ENCODE data around the gene USP13. TPM values are rescaled to one million over a fixed set of nuclear protein-coding genes. Genes with fewer than 3 reads are reported as not detected.

The USP13 gene
- total and polyA plus RNA-seq, 2 experiments from 2014 or later, result 9.6 to 22.7 TPM

GRCh38 chr3:179651687-179652446, 973 bp upstream of the USP13 start:
- peaks cover 33% of the 10 kb centered on the region for H3K79me2 ChIP-seq (replicated peaks; ENCODE audit: insufficient read depth)
- Mint-ChIP-seq H3K27ac (peak overlapping the region; percentile 89), H3K4me1 (peaks cover 22% of the 10 kb centered on the region), H3K9me3 (peaks cover 5% of the 10 kb centered on the region; the same call in 1 of the 3 replicates), H3K4me3 (peak overlapping the region; percentile 94), H3K27me3 (ENCODE audit: insufficient read depth, low read depth, poor library complexity) (peaks cover 16% of the 10 kb centered on the region), H3K36me3 (ENCODE audit: low read depth) (peaks cover 4% of the 10 kb centered on the region)
- H3K27me3 ChIP-seq (ENCODE audit: insufficient read depth), result peaks cover 13% of the 10 kb centered on the region
- ATAC-seq, result no peak
- no peak overlapping the region for H3K27ac ChIP-seq (ENCODE audit: low read depth)
- DNase-seq (ENCODE audit: low spot score), result no peak
- no peaks in the 10 kb centered on the region; the same call in 1 of the 2 replicates for H3F3A ChIP-seq (replicated peaks; ENCODE audit: low read depth)
- H3K4me2 ChIP-seq, result peak overlapping the region; percentile 64
- peaks cover 13% of the 10 kb centered on the region for H4K20me1 ChIP-seq (replicated peaks; ENCODE audit: insufficient read depth)
- H2AFZ ChIP-seq, result peak overlapping the region; percentile 83; the same call in 1 of the 2 replicates
- no peaks in the 10 kb centered on the region for H3K9me2 ChIP-seq (ENCODE audit: insufficient read depth)
- H3K4me1 ChIP-seq (ENCODE audit: insufficient read depth), result peaks cover 15% of the 10 kb centered on the region
- H3K36me3 ChIP-seq (ENCODE audit: insufficient read depth), result no peaks in the 10 kb centered on the region
- TF ChIP-seq REST (IDR thresholded peaks at IDR 0.05; ENCODE audit: unreplicated experiment) (no peak), EZH2 (IDR thresholded peaks at IDR 0.05; ENCODE audit: low read depth, unreplicated experiment) (no peak), CREB1 (CRISPR knock-in tag; IDR thresholded peaks at IDR 0.05; ENCODE audit: low read depth) (no peak), ZNF114 (CRISPR knock-in tag; IDR thresholded peaks at IDR 0.05) (no peak), POLR2AphosphoS5 (IDR thresholded peaks at IDR 0.05; ENCODE audit: low read depth) (no peak), JUNB (IDR thresholded peaks at IDR 0.05; ENCODE audit: unreplicated experiment) (no peak), ZNF331 (CRISPR knock-in tag; IDR thresholded peaks at IDR 0.05; ENCODE audit: low read depth) (no peak), CTCF (conservative IDR thresholded peaks at IDR 0.05; ENCODE audit: low read depth in 2 of 2) (no peak), NANOG (IDR thresholded peaks at IDR 0.05; ENCODE audit: borderline replicate concordance) (no peak), STAT1 (IDR thresholded peaks at IDR 0.05; ENCODE audit: unreplicated experiment) (no peak), EZH2phosphoT487 (IDR thresholded peaks at IDR 0.05; ENCODE audit: unreplicated experiment) (no peak)
- TF ChIP-seq, protein P1, sequence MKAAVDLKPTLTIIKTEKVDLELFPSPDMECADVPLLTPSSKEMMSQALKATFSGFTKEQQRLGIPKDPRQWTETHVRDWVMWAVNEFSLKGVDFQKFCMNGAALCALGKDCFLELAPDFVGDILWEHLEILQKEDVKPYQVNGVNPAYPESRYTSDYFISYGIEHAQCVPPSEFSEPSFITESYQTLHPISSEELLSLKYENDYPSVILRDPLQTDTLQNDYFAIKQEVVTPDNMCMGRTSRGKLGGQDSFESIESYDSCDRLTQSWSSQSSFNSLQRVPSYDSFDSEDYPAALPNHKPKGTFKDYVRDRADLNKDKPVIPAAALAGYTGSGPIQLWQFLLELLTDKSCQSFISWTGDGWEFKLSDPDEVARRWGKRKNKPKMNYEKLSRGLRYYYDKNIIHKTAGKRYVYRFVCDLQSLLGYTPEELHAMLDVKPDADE (IDR thresholded peaks at IDR 0.05), result no peak
- TF ChIP-seq, protein P2, sequence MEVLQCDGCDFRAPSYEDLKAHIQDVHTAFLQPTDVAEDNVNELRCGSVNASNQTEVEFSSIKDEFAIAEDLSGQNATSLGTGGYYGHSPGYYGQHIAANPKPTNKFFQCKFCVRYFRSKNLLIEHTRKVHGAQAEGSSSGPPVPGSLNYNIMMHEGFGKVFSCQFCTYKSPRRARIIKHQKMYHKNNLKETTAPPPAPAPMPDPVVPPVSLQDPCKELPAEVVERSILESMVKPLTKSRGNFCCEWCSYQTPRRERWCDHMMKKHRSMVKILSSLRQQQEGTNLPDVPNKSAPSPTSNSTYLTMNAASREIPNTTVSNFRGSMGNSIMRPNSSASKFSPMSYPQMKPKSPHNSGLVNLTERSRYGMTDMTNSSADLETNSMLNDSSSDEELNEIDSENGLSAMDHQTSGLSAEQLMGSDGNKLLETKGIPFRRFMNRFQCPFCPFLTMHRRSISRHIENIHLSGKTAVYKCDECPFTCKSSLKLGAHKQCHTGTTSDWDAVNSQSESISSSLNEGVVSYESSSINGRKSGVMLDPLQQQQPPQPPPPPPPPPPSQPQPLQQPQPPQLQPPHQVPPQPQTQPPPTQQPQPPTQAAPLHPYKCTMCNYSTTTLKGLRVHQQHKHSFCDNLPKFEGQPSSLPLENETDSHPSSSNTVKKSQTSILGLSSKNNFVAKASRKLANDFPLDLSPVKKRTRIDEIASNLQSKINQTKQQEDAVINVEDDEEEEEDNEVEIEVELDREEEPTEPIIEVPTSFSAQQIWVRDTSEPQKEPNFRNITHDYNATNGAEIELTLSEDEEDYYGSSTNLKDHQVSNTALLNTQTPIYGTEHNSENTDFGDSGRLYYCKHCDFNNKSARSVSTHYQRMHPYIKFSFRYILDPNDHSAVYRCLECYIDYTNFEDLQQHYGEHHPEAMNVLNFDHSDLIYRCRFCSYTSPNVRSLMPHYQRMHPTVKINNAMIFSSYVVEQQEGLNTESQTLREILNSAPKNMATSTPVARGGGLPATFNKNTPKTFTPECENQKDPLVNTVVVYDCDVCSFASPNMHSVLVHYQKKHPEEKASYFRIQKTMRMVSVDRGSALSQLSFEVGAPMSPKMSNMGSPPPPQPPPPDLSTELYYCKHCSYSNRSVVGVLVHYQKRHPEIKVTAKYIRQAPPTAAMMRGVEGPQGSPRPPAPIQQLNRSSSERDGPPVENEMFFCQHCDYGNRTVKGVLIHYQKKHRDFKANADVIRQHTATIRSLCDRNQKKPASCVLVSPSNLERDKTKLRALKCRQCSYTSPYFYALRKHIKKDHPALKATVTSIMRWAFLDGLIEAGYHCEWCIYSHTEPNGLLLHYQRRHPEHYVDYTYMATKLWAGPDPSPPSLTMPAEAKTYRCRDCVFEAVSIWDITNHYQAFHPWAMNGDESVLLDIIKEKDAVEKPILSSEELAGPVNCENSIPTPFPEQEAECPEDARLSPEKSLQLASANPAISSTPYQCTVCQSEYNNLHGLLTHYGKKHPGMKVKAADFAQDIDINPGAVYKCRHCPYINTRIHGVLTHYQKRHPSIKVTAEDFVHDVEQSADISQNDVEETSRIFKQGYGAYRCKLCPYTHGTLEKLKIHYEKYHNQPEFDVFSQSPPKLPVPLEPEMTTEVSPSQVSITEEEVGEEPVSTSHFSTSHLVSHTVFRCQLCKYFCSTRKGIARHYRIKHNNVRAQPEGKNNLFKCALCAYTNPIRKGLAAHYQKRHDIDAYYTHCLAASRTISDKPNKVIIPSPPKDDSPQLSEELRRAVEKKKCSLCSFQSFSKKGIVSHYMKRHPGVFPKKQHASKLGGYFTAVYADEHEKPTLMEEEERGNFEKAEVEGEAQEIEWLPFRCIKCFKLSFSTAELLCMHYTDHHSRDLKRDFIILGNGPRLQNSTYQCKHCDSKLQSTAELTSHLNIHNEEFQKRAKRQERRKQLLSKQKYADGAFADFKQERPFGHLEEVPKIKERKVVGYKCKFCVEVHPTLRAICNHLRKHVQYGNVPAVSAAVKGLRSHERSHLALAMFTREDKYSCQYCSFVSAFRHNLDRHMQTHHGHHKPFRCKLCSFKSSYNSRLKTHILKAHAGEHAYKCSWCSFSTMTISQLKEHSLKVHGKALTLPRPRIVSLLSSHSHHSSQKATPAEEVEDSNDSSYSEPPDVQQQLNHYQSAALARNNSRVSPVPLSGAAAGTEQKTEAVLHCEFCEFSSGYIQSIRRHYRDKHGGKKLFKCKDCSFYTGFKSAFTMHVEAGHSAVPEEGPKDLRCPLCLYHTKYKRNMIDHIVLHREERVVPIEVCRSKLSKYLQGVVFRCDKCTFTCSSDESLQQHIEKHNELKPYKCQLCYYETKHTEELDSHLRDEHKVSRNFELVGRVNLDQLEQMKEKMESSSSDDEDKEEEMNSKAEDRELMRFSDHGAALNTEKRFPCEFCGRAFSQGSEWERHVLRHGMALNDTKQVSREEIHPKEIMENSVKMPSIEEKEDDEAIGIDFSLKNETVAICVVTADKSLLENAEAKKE (CRISPR knock-in tag; IDR thresholded peaks at IDR 0.05), result no peak
- peak overlapping the region; percentile 95 for H3K4me3 ChIP-seq
